ENCODE results near the gene BCL2L12. TPM values are rescaled to one million over a fixed set of nuclear protein-coding genes. Genes with fewer than 3 reads are reported as not detected.
A peak's percentile ranks its signal among the peaks of the same experiment; 100 is the strongest.

BCL2L12 gene
- total and polyA plus RNA-seq, 2 of the 13 experiments (the other 11 are each of a cell fraction or from before 2014, with no cell fraction given), result 26.8 to 40.8 TPM

GRCh38 chr19:49664171-49665035, 1.3 kb upstream of the BCL2L12 start (continued):
- TF ChIP-seq ZNF441 (CRISPR knock-in tag; IDR thresholded peaks at IDR 0.05; ENCODE audit: borderline replicate concordance) (peak; percentile 56; the same call in 1 of the 2 replicates), CBX5 (CRISPR knock-in tag; IDR thresholded peaks at IDR 0.05; ENCODE audit: borderline replicate concordance) (0 out of 2 replicates have a peak, but pooled peaks have one; percentile 42), PHF20 (CRISPR knock-in tag; IDR thresholded peaks at IDR 0.05) (peak; percentile 32; the same call in 1 of the 2 replicates), ELF3 (CRISPR knock-in tag; IDR thresholded peaks at IDR 0.05) (peak; percentile 33; the same call in 1 of the 2 replicates), TFAP4 (IDR thresholded peaks at IDR 0.05; ENCODE audit: borderline replicate concordance, low read depth) (peak; percentile 29; the same call in 1 of the 2 replicates), ZFP36L1 (CRISPR knock-in tag; IDR thresholded peaks at IDR 0.05) (no peak), HDAC2 (CRISPR knock-in tag; IDR thresholded peaks at IDR 0.05) (peak; percentile 44; the same call in 1 of the 2 replicates), POLR2G (IDR thresholded peaks at IDR 0.05; ENCODE audit: low read depth, low read length) (peak; percentile 79), ZFP36L2 (CRISPR knock-in tag; IDR thresholded peaks at IDR 0.05) (no peak), DMAP1 (CRISPR knock-in tag; IDR thresholded peaks at IDR 0.05) (peak; percentile 46; the same call in 1 of the 2 replicates), ZNF687 (CRISPR knock-in tag; IDR thresholded peaks at IDR 0.05) (peak; percentile 82), AGO1 (IDR thresholded peaks at IDR 0.05; ENCODE audit: low read depth, low read length, poor library complexity, severe bottlenecking) (peak; percentile 92), ZFX (CRISPR knock-in tag; IDR thresholded peaks at IDR 0.05; ENCODE audit: low read depth) (peak; percentile 88), ZNF850 (CRISPR knock-in tag; conservative IDR thresholded peaks at IDR 0.05) (no peak), ARID2 (CRISPR knock-in tag; IDR thresholded peaks at IDR 0.05; ENCODE audit: borderline replicate concordance) (no peak), TRIM22 (IDR thresholded peaks at IDR 0.05) (no peak), SOX13 (IDR thresholded peaks at IDR 0.05) (no peak), SOX13 (CRISPR knock-in tag; conservative IDR thresholded peaks at IDR 0.05 in 1 of 2, IDR thresholded peaks at IDR 0.05 in 1 of 2) (0 out of 4 replicates have a peak, but pooled peaks of 1 of the 2 experiments have one; percentile 13), ZBTB25 (CRISPR knock-in tag; IDR thresholded peaks at IDR 0.05) (no peak), ETV5 (CRISPR knock-in tag; IDR thresholded peaks at IDR 0.05; ENCODE audit: borderline replicate concordance) (peak; percentile 40; the same call in 1 of the 2 replicates), TBX2 (CRISPR knock-in tag; IDR thresholded peaks at IDR 0.05; ENCODE audit: borderline replicate concordance) (0 out of 2 replicates have a peak, but pooled peaks have one; percentile 31), ZNF766 (CRISPR knock-in tag; IDR thresholded peaks at IDR 0.05; ENCODE audit: borderline replicate concordance) (no peak)

Data from HepG2 (cell line).